K562 (cell line): ENCODE measurements around the gene DUOXA2. TPM values are rescaled to one million over a fixed set of nuclear protein-coding genes. Genes with fewer than 3 reads are reported as not detected.
A peak's percentile ranks its signal among the peaks of the same experiment; 100 is the strongest.

Source experiments
- ATAC-seq: fragments of 200-7000 bp; cut with Tn5 transposase; 3 replicates; pipeline ENCODE4 v1.9.1; 2020; ENCODE audit warnings: moderate library complexity
- BruUV-seq: library from RNA; stranded (reverse); fragments of 400-500 nt; replicated peaks from 2 replicates; lab custom pipeline; 2021; lab: Mats Ljungman, UMichigan
- CTCF ChIA-PET: fragments of 300-600 bp; formaldehyde crosslinking; extraction: SDS; loops from one replicate; lab custom pipeline; 2021; ENCODE audit warnings: low intra/inter-chr PET ratio; lab: Yijun Ruan, JAX
- POLR2A ChIA-PET: fragments of 300-600, 350-650 bp; sonication (Branson Sonifier 250); formaldehyde crosslinking; extraction: SDS; loops from one replicate; lab custom pipeline; 2021; ENCODE audit warnings: antibody characterized with exemption, inconsistent platforms; lab: Yijun Ruan, JAX
- DNase-seq, 4 experiments: peaks; one replicate each; pipeline versions ENCODE4 v3.0.0 to v3.0.0-alpha.2; 2011 to 2018; ENCODE audit warnings: low spot score in 3 of 4, mixed read lengths in 3 of 4; ENCODE audit errors: extremely low read depth in 1 of 4
- FAIRE-seq: peaks from 2 replicates; lab custom pipeline; 2011; peaks lifted over from hg19 to GRCh38; lab: Jason Lieb, UNC
- H2AFZ ChIP-seq: 2 replicates; pipeline ENCODE4 v1.6.0; 2011; ENCODE audit warnings: low read depth, low read length, control low read depth, inconsistent platforms
- H3K27ac ChIP-seq: fragments of 200-600 bp; 3 replicates; pipeline ENCODE4 v1.8.0; 2011; ENCODE audit warnings: low read depth, mild to moderate bottlenecking, control low read depth, inconsistent platforms, low read length, moderate library complexity, mixed read lengths; ENCODE audit errors: extremely low read depth
- H3K27me3 ChIP-seq, 2 experiments: fragments of 300-600 bp in 1 of 2; 2 replicates in 1 of 2; 3 replicates in 1 of 2; pipeline versions ENCODE4 v1.6.0 to v1.8.0; 2011; ENCODE audit warnings: inconsistent platforms in 2 of 2, low read length in 2 of 2, mild to moderate bottlenecking in 1 of 2, mixed read lengths in 1 of 2, moderate library complexity in 1 of 2; ENCODE audit not compliant: control insufficient read depth in 2 of 2, insufficient read depth in 2 of 2
- H3K36me3 ChIP-seq: fragments of 300-600 bp; 3 replicates; pipeline ENCODE4 v1.8.0; 2011; ENCODE audit warnings: mild to moderate bottlenecking, low read length, inconsistent platforms; ENCODE audit not compliant: control insufficient read depth, insufficient read depth
- H3K4me1 ChIP-seq, 2 experiments: fragments of 200-600 bp in 1 of 2; replicated peaks in 1 of 2; 2 replicates in 1 of 2; 3 replicates in 1 of 2; pipeline versions ENCODE4 v1.5.1 to v1.8.0; 2011; ENCODE audit warnings: inconsistent platforms in 2 of 2, low read length in 2 of 2, mild to moderate bottlenecking in 1 of 2, mixed read lengths in 1 of 2, moderate library complexity in 1 of 2; ENCODE audit not compliant: control insufficient read depth in 2 of 2, insufficient read depth in 2 of 2
- H3K4me2 ChIP-seq: 2 replicates; pipeline ENCODE4 v1.6.1; 2011; ENCODE audit warnings: low read length, control low read depth, inconsistent platforms, mixed read lengths; ENCODE audit not compliant: insufficient read depth
- H3K4me3 ChIP-seq: fragments of 200-600 bp; sonication (generic), shearing (Covaris generic); 2 replicates; pipeline ENCODE4 v1.5.1; 2016; ENCODE audit warnings: control low read depth, inconsistent platforms
- H3K79me2 ChIP-seq: fragments of 200-600 bp; 3 replicates; pipeline ENCODE4 v1.8.0; 2011; ENCODE audit warnings: low read length, inconsistent platforms; ENCODE audit not compliant: control insufficient read depth, insufficient read depth
- H3K9ac ChIP-seq, 2 experiments: 2 replicates each; pipeline versions ENCODE4 v1.6.0 to v1.6.1; 2011; ENCODE audit warnings: low read depth in 2 of 2, low read length in 2 of 2, control low read depth in 1 of 2, inconsistent platforms in 1 of 2, mild to moderate bottlenecking in 1 of 2, mixed read lengths in 1 of 2; ENCODE audit not compliant: insufficient read depth in 1 of 2
- H3K9me1 ChIP-seq: one replicate; pipeline ENCODE4 v1.6.0; 2011; ENCODE audit warnings: inconsistent platforms, mild to moderate bottlenecking, low read length, moderate library complexity; ENCODE audit not compliant: control insufficient read depth, insufficient read depth
- H3K9me3 ChIP-seq: replicated peaks from 2 replicates; pipeline ENCODE4 v1.5.1; 2011; ENCODE audit warnings: low read depth, low read length, inconsistent platforms; ENCODE audit not compliant: control insufficient read depth, insufficient read depth
- H4K20me1 ChIP-seq: replicated peaks from 2 replicates; pipeline ENCODE4 v1.6.1; 2011; ENCODE audit warnings: low read length, inconsistent platforms, mixed read lengths; ENCODE audit not compliant: control insufficient read depth, insufficient read depth
- ADNP ChIP-seq: fragments of 200-800 bp; sonication (Bioruptor generic); IDR thresholded peaks from 2 replicates; pipeline ENCODE4 v1.6.1; 2016; ENCODE audit warnings: missing genetic modification characterization, missing compliant biosample characterization
- ARID2 ChIP-seq: fragments of 450-650 bp; IDR thresholded peaks from 2 replicates; pipeline ENCODE4 v1.6.1; 2017; ENCODE audit warnings: antibody characterized with exemption, mild to moderate bottlenecking
- CBX1 ChIP-seq: sonication (generic); IDR thresholded peaks from 2 replicates; pipeline ENCODE4 v1.6.1; 2016; ENCODE audit warnings: antibody characterized with exemption, low read depth, mild to moderate bottlenecking
- DACH1 ChIP-seq: fragments of 450-650 bp; IDR thresholded peaks from 2 replicates; pipeline ENCODE4 v1.6.1; 2018; ENCODE audit not compliant: partially characterized antibody
- ESRRA ChIP-seq: fragments of 450-650 bp; IDR thresholded peaks from 2 replicates; pipeline ENCODE4 v1.6.1; 2014; ENCODE audit warnings: low read depth, mild to moderate bottlenecking, moderate library complexity, borderline replicate concordance
- FOXJ2 ChIP-seq: fragments of 200-800 bp; sonication (Bioruptor generic); IDR thresholded peaks from 2 replicates; pipeline ENCODE4 v1.6.1; 2016; ENCODE audit warnings: missing genetic modification characterization, missing compliant biosample characterization
- ILF3 ChIP-seq: fragments of 450-650 bp; IDR thresholded peaks from 2 replicates; pipeline ENCODE4 v1.6.1; 2018; ENCODE audit warnings: antibody characterized with exemption, mild to moderate bottlenecking, moderate library complexity, borderline replicate concordance
- MAFF ChIP-seq: IDR thresholded peaks from 2 replicates; pipeline ENCODE4 v1.6.1; 2012; ENCODE audit warnings: low read length, improper control_type of control experiment
- MAFG ChIP-seq: fragments of 450-650 bp; conservative IDR thresholded peaks from 2 replicates; pipeline ENCODE4 v1.6.1; 2016; ENCODE audit warnings: missing genetic modification characterization, missing compliant biosample characterization
- MCM2 ChIP-seq: fragments of 450-650 bp; IDR thresholded peaks from 2 replicates; pipeline ENCODE4 v1.6.1; 2017; ENCODE audit warnings: low read depth, mild to moderate bottlenecking
- MXI1 ChIP-seq: IDR thresholded peaks from 2 replicates; pipeline ENCODE4 v1.6.1; 2011; ENCODE audit warnings: low read depth, mild to moderate bottlenecking, improper control_type of control experiment, low read length
- NFE2 ChIP-seq: IDR thresholded peaks from 2 replicates; pipeline ENCODE4 v1.6.1; 2014; ENCODE audit warnings: antibody characterized with exemption, low read depth
- PHB ChIP-seq: fragments of 250-450 bp; sonication (Bioruptor Pico); IDR thresholded peaks from 2 replicates; pipeline ENCODE4 v1.5.0; 2021
- SMARCC2 ChIP-seq: fragments of 450-650 bp; IDR thresholded peaks from 2 replicates; pipeline ENCODE4 v1.6.1; 2017; ENCODE audit warnings: antibody characterized with exemption, moderate library complexity, mild to moderate bottlenecking, low read depth
- SRSF1 ChIP-seq: fragments of 200-400 bp; formaldehyde crosslinking; IDR thresholded peaks from 2 replicates; pipeline ENCODE4 v1.6.1; 2017; ENCODE audit warnings: mild to moderate bottlenecking, low read depth, low read length, moderate library complexity
- ZNF134 ChIP-seq: fragments of 250-450 bp; sonication (Bioruptor Pico); conservative IDR thresholded peaks from 2 replicates; pipeline ENCODE4 v1.4.0; 2020
- whole genome bisulfite sequencing: fragments of 100-300 bp; shearing (Covaris generic); methylation state at CpG from one replicate; pipeline ENCODE4 v1.1.6; 2016; ENCODE audit warnings: low coverage, mixed read lengths; ENCODE audit not compliant: insufficient coverage; ENCODE audit errors: missing lambda C conversion rate; 5-methylcytosine and 5-hydroxymethylcytosine counted together
- in situ Hi-C: fragments of 300-500 bp; cut with MboI; formaldehyde crosslinking; loops from 4 replicates; pipeline ENCODE4 v1.15.0; 2018; ENCODE audit warnings: inconsistent platforms, mixed read lengths
- intact Hi-C: fragments of 100-400 bp; cut with micrococcal nuclease; formaldehyde crosslinking; loops from 2 replicates; pipeline ENCODE4 v1.14.2; 2022
- polyA plus RNA-seq, 8 experiments: library from polyadenylated mRNA; depleted of rRNA in 4 of 8; stranded (reverse) in 5 of 8; unstranded in 3 of 8; fragments of >200 nt; fragmentation: Nextera tagmentation in 2 of 8; fragmentation: Illumina TruSeq in 1 of 8; extraction: Ambion mirVana in 2 of 8; extraction: Trizol in 1 of 8; gene quantifications; 2 replicates each; pipeline versions ENCODE4 v1.2.1 to v1.2.3, GENCODE V29; 2011 to 2014; ENCODE audit warnings: inconsistent platforms in 1 of 8, missing spikeins in 1 of 8
- total RNA-seq, 7 experiments: library from RNA; depleted of rRNA in 6 of 7; stranded (reverse); fragments of >200 nt in 6 of 7; fragmentation: Illumina TruSeq in 2 of 7; extraction: Trizol in 2 of 7; gene quantifications; 2 replicates each; pipeline versions ENCODE4 v1.2.1 to v1.2.3, GENCODE V29; 2011 to 2021; ENCODE audit warnings: low replicate concordance in 1 of 7

The DUOXA2 gene
- total and polyA plus RNA-seq, 9 of the 15 experiments (the other 6 are each of a cell fraction or from before 2014, with no cell fraction given): not detected

DNA sequence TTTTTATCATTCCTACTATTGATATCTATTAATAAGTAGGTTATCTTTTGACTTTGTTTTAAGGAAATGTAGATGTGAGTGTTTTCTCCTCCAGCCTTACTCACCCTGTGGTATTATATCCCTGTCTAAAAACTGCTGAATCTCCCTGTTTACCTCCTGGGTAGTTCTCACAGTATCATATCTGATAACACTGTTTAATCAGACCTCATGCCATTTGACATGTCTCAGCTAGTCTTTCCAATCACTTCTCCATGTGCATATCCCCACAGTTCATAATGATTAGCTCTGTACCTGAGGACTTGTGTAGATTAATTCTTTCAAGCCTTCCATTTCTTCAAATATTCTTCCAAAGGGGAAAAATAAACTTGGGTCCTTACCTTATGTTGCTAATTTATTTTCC, 30.9 kb upstream of the DUOXA2 start:
- intact Hi-C loops: no loop called here
- Histone ChIP-seq H3K4me2 (no peak overlapping the region), H3K27ac (no peak overlapping the region), H3K9me3 (no peaks in the 10 kb centered on the region), H3K4me1 (peaks cover 12 to 28% of the 10 kb centered on the region in 2 experiments), H3K9me1 (no peaks in the 10 kb centered on the region), H3K9ac (no peak overlapping the region), H3K79me2 (no peaks in the 10 kb centered on the region), H3K4me3 (no peak overlapping the region), H4K20me1 (no peaks in the 10 kb centered on the region), H3K27me3 (no peaks in the 10 kb centered on the region), H2AFZ (no peak overlapping the region), H3K36me3 (no peaks in the 10 kb centered on the region)
- no TSS peak for BruUV-seq
- ATAC-seq (no peak), FAIRE-seq (no peak), DNase-seq (no peak)
- in situ Hi-C loops: no loop called here
- CTCF ChIA-PET: no interaction called here
- TF ChIP-seq PHB (no peak), MAFG (0 out of 2 replicates have a peak, but pooled peaks have one; percentile 13), DACH1 (no peak), ADNP (0 out of 2 replicates have a peak, but pooled peaks have one; percentile 15), FOXJ2 (0 out of 2 replicates have a peak, but pooled peaks have one; percentile 23)
- POLR2A ChIA-PET: interaction anchor here (1.2 to 1.6 kb wide), 2 partner anchors 34 to 35 kb away, joined by 3 to 7 read pairs; no protein-coding TSS in a partner anchor

DNA sequence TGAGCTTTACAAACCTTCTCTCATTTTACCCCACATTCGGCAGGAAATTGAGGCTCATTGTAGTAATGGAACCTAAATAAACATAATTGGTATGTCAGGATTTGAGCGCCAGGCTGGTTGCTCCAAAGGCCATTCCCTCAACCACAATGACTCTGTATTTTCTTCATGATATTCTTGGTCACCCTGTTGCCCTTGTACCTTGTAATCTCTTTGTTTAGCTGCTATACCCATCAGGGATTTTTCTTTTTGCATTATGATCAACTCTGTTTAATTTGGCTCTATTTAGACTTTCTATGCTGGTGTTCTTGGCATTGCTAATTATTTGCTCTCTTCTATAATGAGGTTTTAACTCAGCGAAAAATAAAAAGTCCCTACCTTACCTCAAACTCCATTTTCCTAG, 30.0 kb upstream of the DUOXA2 start:
- no peak overlapping the region for H3K4me3 ChIP-seq
- ChIA-PET CTCF (no interaction called here), POLR2A (interaction anchor here (0.6 to 1.6 kb wide), 3 partner anchors 11 to 35 kb away, joined by 3 to 7 read pairs (median 3); no protein-coding TSS in a partner anchor)
- in situ Hi-C loops: no loop called here
- H3K79me2 ChIP-seq: no peaks in the 10 kb centered on the region
- intact Hi-C loops: no loop called here
- BruUV-seq: no TSS peak
- ATAC-seq (no peak), DNase-seq (no peak), FAIRE-seq (no peak)
- no peak overlapping the region; the same call in 1 of the 2 replicates for H3K4me2 ChIP-seq
- H3K9ac ChIP-seq: no peak overlapping the region
- no peaks in the 10 kb centered on the region for H3K9me3 ChIP-seq
- peaks cover 15 to 33% of the 10 kb centered on the region in 2 experiments for H3K4me1 ChIP-seq
- H3K36me3 ChIP-seq: no peaks in the 10 kb centered on the region
- H2AFZ ChIP-seq: no peak overlapping the region
- no peaks in the 10 kb centered on the region for H3K27me3 ChIP-seq
- no peak overlapping the region for H3K27ac ChIP-seq
- no peaks in the 10 kb centered on the region for H4K20me1 ChIP-seq
- 28% methylated on average over 3 of the region's 3 CpGs for WGBS
- H3K9me1 ChIP-seq: no peaks in the 10 kb centered on the region
- TF ChIP-seq MXI1 (no peak), MCM2 (no peak), MAFF (peak; percentile 23; the same call in 1 of the 2 replicates), SRSF1 (no peak), ZNF134 (CRISPR knock-in tag) (no peak), CBX1 (no peak), ESRRA (peak; percentile 22; the same call in 1 of the 2 replicates), SMARCC2 (no peak), NFE2 (peak; percentile 69), ARID2 (no peak), ILF3 (no peak)
